Thoracic aorta (tissue), 2 donors: ENCODE results near the gene MYRIP. TPM values are rescaled to one million over a fixed set of nuclear protein-coding genes. Genes with fewer than 3 reads are reported as not detected.

Source experiments
- ATAC-seq: fragments of 150-250 bp; one replicate; pipeline ENCODE4 v1.8.0; 2017; ENCODE audit warnings: low read depth; ENCODE audit not compliant: insufficient number of reproducible peaks, low FRiP score
- DNase-seq: peaks from one replicate; pipeline ENCODE4 v3.0.0-alpha.2; 2020; ENCODE audit warnings: low spot score
- H3K27ac ChIP-seq, 2 donors: fragments of 200-600 bp; sonication (generic); 1 replicate in 1 of 2; 2 replicates in 1 of 2; pipeline ENCODE4 v1.5.1; 2016; ENCODE audit warnings: mild to moderate bottlenecking in 2 of 2, moderate library complexity in 2 of 2
- H3K27me3 ChIP-seq: fragments of 200-600 bp; sonication (generic); replicated peaks from 2 replicates; pipeline ENCODE4 v1.6.0; 2016; ENCODE audit warnings: mild to moderate bottlenecking; ENCODE audit not compliant: insufficient read depth
- H3K36me3 ChIP-seq: fragments of 200-600 bp; sonication (generic); one replicate; pipeline ENCODE4 v1.5.1; 2016
- H3K4me1 ChIP-seq, 2 donors: fragments of 200-600 bp; sonication (generic); 1 replicate in 1 of 2; 2 replicates in 1 of 2; pipeline versions ENCODE4 v1.5.1 to v1.6.0; 2016; ENCODE audit warnings: low read depth in 2 of 2, mild to moderate bottlenecking in 1 of 2; ENCODE audit not compliant: control insufficient read depth in 1 of 2
- H3K4me3 ChIP-seq: fragments of 200-600 bp; sonication (generic); 2 replicates; pipeline ENCODE4 v1.5.1; 2016; ENCODE audit warnings: mild to moderate bottlenecking
- H3K9me3 ChIP-seq: fragments of 200-600 bp; sonication (generic); 2 replicates; pipeline ENCODE4 v1.5.1; 2016
- CTCF ChIP-seq: fragments of 200-600 bp; sonication (generic); IDR thresholded peaks from one replicate; pipeline ENCODE4 v1.5.1; 2019; ENCODE audit warnings: antibody characterized with exemption
- total RNA-seq, 2 donors: library from RNA; depleted of rRNA; stranded (reverse); fragments of >200 nt; gene quantifications; one replicate each; pipeline versions ENCODE4 v1.1.0 to v1.2.3, GENCODE V29; 2016

The MYRIP gene
- total RNA-seq, 2 donors from 2014 or later: 1.5 to 5.1 TPM

- Histone ChIP-seq H3K4me1 (no peaks in the 10 kb centered on the region), H3K4me3 (no peak overlapping the region), H3K9me3 (no peaks in the 10 kb centered on the region), H3K27me3 (no peaks in the 10 kb centered on the region), H3K27ac (no peak overlapping the region), H3K36me3 (no peaks in the 10 kb centered on the region)
- ATAC-seq (no peak), DNase-seq (no peak)
- TF ChIP-seq CTCF: no peak
Measured at GRCh38 chr3:40035177-40035576, 225.8 kb downstream of the MYRIP start.

GRCh38 chr3:40037582-40037981 lies 228.2 kb downstream of the MYRIP start:
- no peak for TF ChIP-seq CTCF

GRCh38 chr3:40042752-40043443 lies 233.5 kb downstream of the MYRIP start:
- Histone ChIP-seq H3K4me1 (no peaks in the 10 kb centered on the region), H3K36me3 (no peaks in the 10 kb centered on the region), H3K27ac (no peak overlapping the region), H3K4me3 (no peak overlapping the region), H3K9me3 (no peaks in the 10 kb centered on the region), H3K27me3 (no peaks in the 10 kb centered on the region)
- no peak for TF ChIP-seq CTCF
- DNase-seq: no peak
- ATAC-seq: no peak

More at GRCh38 chr3:40037582-40037981, 228.2 kb downstream of the MYRIP start:
- no peak for ATAC-seq
- Histone ChIP-seq H3K9me3 (no peaks in the 10 kb centered on the region), H3K4me3 (no peak overlapping the region), H3K27ac (no peak overlapping the region), H3K36me3 (no peaks in the 10 kb centered on the region), H3K4me1 (no peaks in the 10 kb centered on the region), H3K27me3 (no peaks in the 10 kb centered on the region)
- no peak for DNase-seq

- H3K27ac ChIP-seq: no peak overlapping the region
- no peak for TF ChIP-seq CTCF
- no peaks in the 10 kb centered on the region for H3K27me3 ChIP-seq
- no peak for ATAC-seq
- H3K9me3 ChIP-seq: no peaks in the 10 kb centered on the region
- H3K4me3 ChIP-seq: no peak overlapping the region
- no peak for DNase-seq
- no peaks in the 10 kb centered on the region for H3K36me3 ChIP-seq
- no peaks in the 10 kb centered on the region for H3K4me1 ChIP-seq
Measured at GRCh38 chr3:40043444-40043755, 234.0 kb downstream of the MYRIP start.

GRCh38 chr3:40044487-40044886 lies 235.1 kb downstream of the MYRIP start:
- Histone ChIP-seq H3K27ac (no peak overlapping the region), H3K9me3 (no peaks in the 10 kb centered on the region), H3K27me3 (no peaks in the 10 kb centered on the region), H3K4me1 (no peaks in the 10 kb centered on the region), H3K4me3 (no peak overlapping the region), H3K36me3 (no peaks in the 10 kb centered on the region)
- no peak for TF ChIP-seq CTCF
- no peak for DNase-seq
- ATAC-seq: no peak
